Mesenchymal stem cell (in vitro differentiated cells and primary cell): Measurements from ENCODE around the gene PKP3.

Source experiments
- DNase-seq: peaks from one replicate; pipeline ENCODE4 v3.0.0-alpha.2; 2013
- H2AFZ ChIP-seq: one replicate; pipeline ENCODE4 v1.6.1; 2013; ENCODE audit warnings: low read depth, mild to moderate bottlenecking, control low read depth, inconsistent platforms, low read length, moderate library complexity
- H2AK5ac ChIP-seq: 2 replicates; pipeline ENCODE4 v1.6.1; 2013; ENCODE audit warnings: low read length, moderate library complexity, mild to moderate bottlenecking, inconsistent platforms; ENCODE audit not compliant: severe bottlenecking
- H2BK120ac ChIP-seq: one replicate; pipeline ENCODE4 v1.6.1; 2013; ENCODE audit warnings: low read depth, mild to moderate bottlenecking, inconsistent platforms, low read length, moderate library complexity
- H2BK12ac ChIP-seq, 2 experiments: one replicate each; pipeline ENCODE4 v1.6.1; 2013; ENCODE audit warnings: inconsistent platforms in 2 of 2, low read length in 2 of 2, mild to moderate bottlenecking in 2 of 2, moderate library complexity in 2 of 2, control low read depth in 1 of 2
- H2BK15ac ChIP-seq: one replicate; pipeline ENCODE4 v1.6.1; 2013; ENCODE audit warnings: mild to moderate bottlenecking, low read depth, inconsistent platforms; ENCODE audit not compliant: poor library complexity, severe bottlenecking
- H2BK5ac ChIP-seq: 2 replicates; pipeline ENCODE4 v1.6.1; 2013; ENCODE audit warnings: low read depth, mild to moderate bottlenecking, low read length, control low read depth, inconsistent platforms; ENCODE audit not compliant: poor library complexity, severe bottlenecking
- H3K14ac ChIP-seq, 2 experiments: one replicate each; pipeline ENCODE4 v1.6.1; 2013; ENCODE audit warnings: inconsistent platforms in 2 of 2, low read length in 2 of 2, control low read depth in 1 of 2, mild to moderate bottlenecking in 1 of 2, moderate library complexity in 1 of 2
- H3K18ac ChIP-seq, 2 experiments: one replicate each; pipeline ENCODE4 v1.6.1; 2013; ENCODE audit warnings: inconsistent platforms in 2 of 2, low read length in 2 of 2, control low read depth in 1 of 2, low read depth in 1 of 2, mild to moderate bottlenecking in 1 of 2
- H3K23ac ChIP-seq, 2 experiments: one replicate each; pipeline ENCODE4 v1.6.1; 2013; ENCODE audit warnings: inconsistent platforms in 2 of 2, low read length in 2 of 2, mild to moderate bottlenecking in 2 of 2, moderate library complexity in 2 of 2, control low read depth in 1 of 2
- H3K27ac ChIP-seq: 2 replicates; pipeline ENCODE4 v1.5.1; 2013; ENCODE audit warnings: mild to moderate bottlenecking, moderate library complexity, low read length, control low read depth, inconsistent platforms; ENCODE audit not compliant: poor library complexity, severe bottlenecking
- H3K27me3 ChIP-seq, 2 experiments: 2 replicates each; pipeline versions ENCODE4 v1.6.1 to v1.7.0; 2013; ENCODE audit warnings: low read length in 2 of 2, mild to moderate bottlenecking in 2 of 2, moderate library complexity in 2 of 2, control low read depth in 1 of 2, inconsistent platforms in 1 of 2; ENCODE audit not compliant: control insufficient read depth in 1 of 2, insufficient read depth in 1 of 2
- H3K36me3 ChIP-seq, 2 experiments: 2 replicates each; pipeline versions ENCODE4 v1.6.1 to v1.7.0; 2013; ENCODE audit warnings: low read length in 2 of 2, control low read depth in 1 of 2, inconsistent platforms in 1 of 2, low read depth in 1 of 2, mild to moderate bottlenecking in 1 of 2; ENCODE audit not compliant: insufficient read depth in 2 of 2, control insufficient read depth in 1 of 2
- H3K4ac ChIP-seq, 2 experiments: one replicate each; pipeline ENCODE4 v1.6.1; 2013; ENCODE audit warnings: inconsistent platforms in 2 of 2, low read length in 2 of 2, mild to moderate bottlenecking in 2 of 2, moderate library complexity in 2 of 2, control low read depth in 1 of 2, low read depth in 1 of 2
- H3K4me1 ChIP-seq: 2 replicates; pipeline ENCODE4 v1.6.1; 2013; ENCODE audit warnings: low read depth, low read length, control low read depth; ENCODE audit not compliant: control insufficient read depth, insufficient read depth
- H3K4me2 ChIP-seq: 2 replicates; pipeline ENCODE4 v1.6.1; 2013; ENCODE audit warnings: low read length, mild to moderate bottlenecking, inconsistent platforms; ENCODE audit not compliant: poor library complexity, severe bottlenecking
- H3K4me3 ChIP-seq, 2 experiments: 2 replicates each; pipeline versions ENCODE4 v1.5.1 to v1.7.0; 2013; ENCODE audit warnings: low read length in 2 of 2, mild to moderate bottlenecking in 2 of 2, control low read depth in 1 of 2, low read depth in 1 of 2; ENCODE audit not compliant: insufficient read depth in 1 of 2
- H3K79me1 ChIP-seq: replicated peaks from 2 replicates; pipeline ENCODE4 v1.6.1; 2013; ENCODE audit warnings: mild to moderate bottlenecking, control low read depth, low read length, inconsistent platforms; ENCODE audit not compliant: poor library complexity, severe bottlenecking
- H3K9ac ChIP-seq: 2 replicates; pipeline ENCODE4 v1.7.0; 2013; ENCODE audit warnings: mild to moderate bottlenecking, low read length, moderate library complexity
- H3K9me3 ChIP-seq: 2 replicates; pipeline ENCODE4 v1.7.0; 2013; ENCODE audit warnings: mild to moderate bottlenecking, low read length; ENCODE audit not compliant: control insufficient read depth
- H4K8ac ChIP-seq: one replicate; pipeline ENCODE4 v1.6.1; 2013; ENCODE audit warnings: inconsistent platforms, mild to moderate bottlenecking, low read length, moderate library complexity
- H4K91ac ChIP-seq: one replicate; pipeline ENCODE4 v1.6.1; 2013; ENCODE audit warnings: mild to moderate bottlenecking, low read length, inconsistent platforms
- WGBS: methylation state at CpG from one replicate; pipeline ENCODE4 v1.1.7; 2013; ENCODE audit warnings: mixed read lengths; 5-methylcytosine and 5-hydroxymethylcytosine counted together

PKP3 gene

GRCh38 chr11:441418-442274 is 47.6 kb downstream of the PKP3 start, which contains the start of gene ANO9:
Gene ANO9, minus strand, starts transcription at chr11:442011. Its CDS starts 85 bp downstream, at chr11:441926.
- Histone ChIP-seq H2AK5ac (no peak within 1 kb of the TSS), H2BK5ac (no peak within 1 kb of the TSS), H3K9ac (no peak within 1 kb of the TSS), H3K36me3 (no peaks in the 10 kb centered on the region), H3K4me2 (peak within 1 kb of the TSS; percentile 30), H3K27me3 (peaks cover 0 to 44% of the 10 kb centered on the region in 2 experiments), H3K9me3 (no peaks in the 10 kb centered on the region), H3K4me1 (peaks cover 26% of the 10 kb centered on the region), H3K27ac (no peak within 1 kb of the TSS), H4K91ac (no peak within 1 kb of the TSS), H3K79me1 (no peaks in the 10 kb centered on the region), H2BK15ac (no peak within 1 kb of the TSS), H2BK120ac (no peak within 1 kb of the TSS), H3K23ac (no peak within 1 kb of the TSS), H3K4me3 (no peak within 1 kb of the TSS), H4K8ac (no peak within 1 kb of the TSS), H3K18ac (no peak within 1 kb of the TSS), H3K4ac (no peak within 1 kb of the TSS), H2AFZ (no peak within 1 kb of the TSS), H3K14ac (no peak within 1 kb of the TSS), H2BK12ac (peak within 1 kb of the TSS in 1 of 2 experiments; percentile 2)
- peak; percentile 53 for DNase-seq
- 32% methylated on average over 24 of the region's 35 CpGs for WGBS

GRCh38 chr11:442611-443081 is 48.6 kb downstream of the PKP3 start:
- Histone ChIP-seq H2AK5ac (no peak overlapping the region), H3K9ac (no peak overlapping the region), H4K91ac (no peak overlapping the region), H3K4ac (no peak overlapping the region), H2BK120ac (no peak overlapping the region), H3K27ac (no peak overlapping the region), H3K14ac (no peak overlapping the region), H2AFZ (no peak overlapping the region), H3K4me3 (no peak overlapping the region), H3K23ac (no peak overlapping the region), H3K27me3 (peaks cover 0 to 43% of the 10 kb centered on the region in 2 experiments), H3K36me3 (no peaks in the 10 kb centered on the region), H3K79me1 (no peaks in the 10 kb centered on the region), H3K4me1 (peaks cover 28% of the 10 kb centered on the region), H3K4me2 (no peak overlapping the region), H2BK15ac (no peak overlapping the region), H4K8ac (no peak overlapping the region), H2BK5ac (no peak overlapping the region), H2BK12ac (peak overlapping the region in 1 of 2 experiments; percentile 2), H3K9me3 (no peaks in the 10 kb centered on the region), H3K18ac (no peak overlapping the region)
- WGBS: 77% methylated on average over 16 of the region's 16 CpGs
- DNase-seq: no peak

- Histone ChIP-seq H3K23ac (no peak overlapping the region), H4K91ac (no peak overlapping the region), H3K27ac (no peak overlapping the region), H2BK5ac (no peak overlapping the region), H4K8ac (no peak overlapping the region), H2BK12ac (peak overlapping the region; percentile 11 to 67), H3K9ac (no peak overlapping the region), H3K4me3 (no peak overlapping the region), H2BK120ac (no peak overlapping the region), H2AK5ac (no peak overlapping the region), H3K18ac (peak overlapping the region in 1 of 2 experiments; percentile 10), H3K9me3 (no peaks in the 10 kb centered on the region), H3K36me3 (no peaks in the 10 kb centered on the region), H3K79me1 (no peaks in the 10 kb centered on the region), H3K4ac (no peak overlapping the region), H2BK15ac (no peak overlapping the region), H2AFZ (no peak overlapping the region), H3K4me1 (peaks cover 33% of the 10 kb centered on the region), H3K14ac (no peak overlapping the region), H3K27me3 (peaks cover 0 to 39% of the 10 kb centered on the region in 2 experiments), H3K4me2 (no peak overlapping the region)
- peak; percentile 18 for DNase-seq
- 83% methylated on average over 15 of the region's 16 CpGs for WGBS
Measured at GRCh38 chr11:443542-444199, 49.7 kb downstream of the PKP3 start.
